Measurements from ENCODE around the gene CBLL1. TPM values are rescaled to one million over a fixed set of nuclear protein-coding genes. Genes with fewer than 3 reads are reported as not detected.

Gene CBLL1
- total and polyA plus RNA-seq, 2 of the 4 experiments (the other 2 are of a cell fraction) = 15.6 to 19.0 TPM

GRCh38 chr7:107789647-107790046, 45.7 kb downstream of the CBLL1 start:
- H3K27ac ChIP-seq (ENCODE audit: insufficient read depth, low read length) = no peak overlapping the region
- H4K91ac ChIP-seq (ENCODE audit: insufficient read depth, low read depth, low read length) = no peak overlapping the region
- H3K9me3 ChIP-seq (ENCODE audit: control insufficient read depth, insufficient read depth, low read length) = no peaks in the 10 kb centered on the region
- no peaks in the 10 kb centered on the region for H3K4me1 ChIP-seq (ENCODE audit: control insufficient read depth, insufficient read depth, low read length)
- ChIA-PET CTCF (no interaction called here), POLR2A (ENCODE audit: unreplicated experiment) (no interaction called here)
- H3K23ac ChIP-seq (ENCODE audit: low read depth, low read length) = no peak overlapping the region
- no peak overlapping the region for H3K14ac ChIP-seq (replicated peaks; ENCODE audit: low read depth, low read length)
- H2BK5ac ChIP-seq (ENCODE audit: low read depth, low read length, poor library complexity, severe bottlenecking) = no peak overlapping the region
- H3K36me3 ChIP-seq (ENCODE audit: control insufficient read depth, insufficient read depth, low read length) = no peaks in the 10 kb centered on the region
- BruUV-seq (replicated peaks) = no TSS peak
- no peak overlapping the region for H3K4me3 ChIP-seq (ENCODE audit: insufficient read depth, low read depth, low read length)
- H4K20me1 ChIP-seq (ENCODE audit: insufficient read depth, low read length) = no peaks in the 10 kb centered on the region
- intact Hi-C loops (cut with micrococcal nuclease) (no loop called here), dilution Hi-C loops (cut with HindIII; ENCODE audit: low sequenced_read_pairs, unreplicated experiment) (no loop called here), in situ Hi-C loops (cut with MboI; ENCODE audit: low sequenced_read_pairs) (no loop called here)
- no peak overlapping the region for H4K5ac ChIP-seq (ENCODE audit: low read depth, low read length)
- no peaks in the 10 kb centered on the region; the same call in 1 of the 2 replicates for H3K9me1 ChIP-seq (ENCODE audit: insufficient read depth, low read length)
- no peak overlapping the region for H2AFZ ChIP-seq (replicated peaks; ENCODE audit: low read length, poor library complexity)
- TF ChIP-seq USF2 (IDR thresholded peaks at IDR 0.05; ENCODE audit: low read depth, low read length) (no peak), CEBPB (IDR thresholded peaks at IDR 0.05; ENCODE audit: low read depth, low read length) (no peak), RCOR1 (IDR thresholded peaks at IDR 0.05; ENCODE audit: insufficient replicate concordance, low read length) (no peak)
- TF ChIP-seq, protein P1, sequence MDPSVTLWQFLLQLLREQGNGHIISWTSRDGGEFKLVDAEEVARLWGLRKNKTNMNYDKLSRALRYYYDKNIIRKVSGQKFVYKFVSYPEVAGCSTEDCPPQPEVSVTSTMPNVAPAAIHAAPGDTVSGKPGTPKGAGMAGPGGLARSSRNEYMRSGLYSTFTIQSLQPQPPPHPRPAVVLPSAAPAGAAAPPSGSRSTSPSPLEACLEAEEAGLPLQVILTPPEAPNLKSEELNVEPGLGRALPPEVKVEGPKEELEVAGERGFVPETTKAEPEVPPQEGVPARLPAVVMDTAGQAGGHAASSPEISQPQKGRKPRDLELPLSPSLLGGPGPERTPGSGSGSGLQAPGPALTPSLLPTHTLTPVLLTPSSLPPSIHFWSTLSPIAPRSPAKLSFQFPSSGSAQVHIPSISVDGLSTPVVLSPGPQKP (IDR thresholded peaks at IDR 0.05; ENCODE audit: borderline replicate concordance, low read depth, low read length) = no peak
- no peak overlapping the region for H4K8ac ChIP-seq (ENCODE audit: low read depth in 2 of 2, low read length in 2 of 2)
- H2AK9ac ChIP-seq (replicated peaks; ENCODE audit: low read depth, low read length, poor library complexity) = no peak overlapping the region
- H3K27me3 ChIP-seq (ENCODE audit: control insufficient read depth, insufficient read depth, low read length) = peaks cover 32% of the 10 kb centered on the region
- DNase-seq (no peak), ATAC-seq (ENCODE audit: low read depth) (no peak)
- no peak overlapping the region for H3K4me2 ChIP-seq (ENCODE audit: low read depth, low read length)
- no peak overlapping the region for H3K56ac ChIP-seq (ENCODE audit: extremely low read depth, insufficient read depth, low read length)
- WGBS, 2 experiments (ENCODE audit: extremely low coverage in 2 of 2, insufficient read length in 1 of 2) = no CpG with 5 or more reads among the region's 6 CpGs
- H2BK120ac ChIP-seq (ENCODE audit: low read depth, low read length) = no peak overlapping the region
- no peak overlapping the region for H3K9ac ChIP-seq (ENCODE audit: low read depth, low read length)
- no peak overlapping the region for H3K4ac ChIP-seq (ENCODE audit: low read depth, low read length)
- H3K79me1 ChIP-seq (ENCODE audit: low read depth in 1 of 2, low read length in 2 of 2) = no peaks in the 10 kb centered on the region
- no peak overlapping the region for H2AK5ac ChIP-seq (ENCODE audit: low read depth, low read length)
- no peak overlapping the region for H3K18ac ChIP-seq (ENCODE audit: low read depth, low read length)
- H2BK15ac ChIP-seq (ENCODE audit: low read depth, low read length) = no peak overlapping the region
- H2BK20ac ChIP-seq (ENCODE audit: low read depth, low read length) = no peak overlapping the region

All from IMR-90 (cell line).